Hepatic stellate cell (primary cell): ENCODE measurements around the gene CPSF2.

ENCODE experiments used
- DNase-seq: peaks from one replicate; pipeline ENCODE4 v3.0.0; 2011; ENCODE audit warnings: low spot score

CPSF2 gene

GRCh38 chr14:92121670-92122350 lies at the start of gene CPSF2, which contains the start of gene NDUFB1:
Gene CPSF2 (plus strand): TSS chr14:92121969. CDS start chr14:92130985, 9,016 bp downstream.
Gene NDUFB1 (minus strand): TSS chr14:92121706. CDS start chr14:92117637, 4,069 bp downstream.
- DNase-seq: peak; percentile 92

DNA sequence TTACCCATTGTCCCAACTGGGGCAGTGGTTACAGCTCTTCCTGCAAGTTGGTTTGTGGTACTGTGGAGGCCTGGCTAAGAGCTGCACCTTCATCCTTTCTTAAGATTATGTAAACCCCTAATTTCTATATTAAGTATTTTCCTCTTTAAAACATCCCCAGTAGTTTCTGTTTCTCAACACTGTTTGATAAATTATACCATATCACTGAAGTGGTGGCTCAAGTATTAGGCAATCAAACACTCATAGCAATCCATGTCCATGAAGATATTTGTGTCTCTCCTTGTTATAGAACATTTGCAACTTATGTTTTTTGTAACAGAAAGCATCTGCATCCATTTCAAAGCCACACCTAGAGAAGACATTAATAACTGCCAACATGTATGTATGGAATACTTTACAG lies 47.2 kb upstream of the CPSF2 start:
- DNase-seq: no peak

- DNase-seq: no peak
These were observed 33.3 kb upstream of the CPSF2 start for GRCh38 chr14:92088494-92088893.

GRCh38 chr14:92093320-92093719 lies 28.4 kb upstream of the CPSF2 start:
- no peak for DNase-seq

GRCh38 chr14:92099802-92100201 lies 22.0 kb upstream of the CPSF2 start:
- DNase-seq: no peak

DNA sequence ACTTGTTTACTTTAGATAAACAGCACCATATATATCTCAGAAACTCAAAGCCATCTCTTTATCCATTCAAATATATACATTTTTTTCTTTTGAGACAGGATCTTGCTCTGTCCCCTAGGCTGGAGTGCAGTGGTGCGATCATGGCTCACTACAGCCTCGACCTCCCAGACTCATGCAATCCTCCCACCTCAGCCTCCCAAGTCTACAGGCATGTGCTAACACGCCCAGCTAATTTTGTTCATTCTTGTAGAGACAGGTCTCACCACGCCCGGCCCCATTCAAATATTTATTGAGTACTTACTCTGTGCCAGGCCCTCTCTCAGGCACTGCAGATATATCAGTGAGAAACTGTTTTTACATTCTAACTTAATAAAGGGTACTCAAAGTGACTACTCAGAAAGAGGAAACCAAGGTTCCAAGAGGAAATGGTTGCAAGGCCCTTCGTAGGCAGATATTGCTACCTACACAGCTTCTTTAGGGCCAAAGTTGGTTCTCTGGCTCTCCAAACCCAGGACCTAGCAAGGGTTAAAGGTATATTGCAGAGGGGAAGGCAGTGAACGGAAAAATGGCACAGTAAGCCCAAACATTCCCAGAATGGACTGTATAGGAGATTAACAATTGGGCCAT lies 18.3 kb upstream of the CPSF2 start:
- no peak for DNase-seq

DNA sequence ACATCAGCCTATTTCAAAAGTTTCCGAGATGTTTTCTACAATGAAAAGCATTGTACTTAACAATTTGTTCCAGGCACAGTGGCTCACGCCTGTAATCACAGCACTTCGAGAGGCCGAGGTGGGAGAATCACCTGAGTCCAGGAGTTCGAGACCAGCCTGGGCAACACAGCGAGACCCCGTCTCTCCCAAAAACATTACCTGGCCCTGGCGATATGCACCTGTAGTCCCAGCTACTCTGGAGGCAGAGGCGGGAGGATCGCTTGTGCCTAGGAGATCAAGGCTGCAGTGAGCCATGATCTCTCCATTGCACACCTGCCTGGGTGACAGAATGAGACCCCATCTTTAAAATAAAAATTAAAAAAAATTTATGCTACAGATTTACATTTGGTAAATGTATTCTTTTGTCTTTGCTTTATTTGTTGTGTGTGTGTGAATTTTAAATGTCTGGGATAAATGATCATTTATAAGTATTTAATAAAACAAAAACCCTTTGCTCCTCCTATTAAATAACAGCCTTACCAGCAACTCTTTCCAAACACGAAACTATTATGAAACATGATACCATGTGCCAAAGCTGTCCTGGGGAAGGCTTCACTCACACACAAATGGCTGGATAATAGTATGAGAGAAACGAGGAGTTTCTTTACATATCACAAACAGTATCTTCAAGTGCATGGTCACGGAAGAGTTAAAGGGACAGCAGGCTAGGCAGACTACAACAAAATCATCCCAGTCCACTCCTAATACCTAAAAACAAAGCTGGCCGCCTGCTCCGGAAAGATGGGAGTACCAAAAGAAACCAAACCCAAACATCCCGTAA lies 16.5 kb upstream of the CPSF2 start:
- peak; percentile 30 for DNase-seq

GRCh38 chr14:92105893-92106142 lies 16.0 kb upstream of the CPSF2 start:
- DNase-seq: no peak

DNA sequence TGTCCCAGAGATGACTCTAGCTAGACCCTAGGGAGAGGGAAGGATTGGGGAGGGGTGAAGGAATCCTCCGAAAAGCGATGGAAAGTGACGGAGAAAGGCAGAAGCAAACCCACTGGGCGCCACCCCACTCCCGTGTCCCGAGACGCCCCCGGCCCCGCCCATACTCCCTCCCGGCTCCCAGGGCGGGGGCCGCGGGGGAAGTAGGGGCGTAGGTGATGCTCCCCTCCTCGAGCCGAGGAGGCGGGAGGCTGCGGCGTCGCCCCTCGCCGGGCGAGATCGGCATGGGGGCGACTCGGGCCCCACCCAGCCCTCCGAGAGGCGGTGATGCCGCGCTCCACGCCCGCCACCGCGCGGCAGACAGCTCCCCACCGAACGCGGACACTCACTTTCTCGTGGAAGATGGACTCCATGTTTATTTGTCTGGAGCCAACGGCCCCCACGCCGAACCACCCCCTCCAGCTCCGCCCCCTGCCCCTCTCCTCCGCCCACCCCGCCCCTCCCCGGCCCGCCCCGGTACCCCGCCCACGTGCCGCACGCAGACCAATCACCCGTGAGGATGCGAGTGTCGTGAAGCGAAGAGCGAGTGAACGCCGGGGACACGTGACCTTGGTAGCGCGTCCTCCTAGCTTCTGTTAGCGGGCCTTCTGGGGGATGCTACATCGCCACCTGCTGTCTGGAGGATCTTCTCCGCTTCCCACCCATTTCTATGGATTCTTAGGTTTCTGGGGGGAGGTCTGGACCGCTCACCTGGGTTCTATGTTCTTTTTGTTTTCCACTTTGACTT lies 15.4 kb upstream of the CPSF2 start, which contains the start of gene ATXN3:
Gene ATXN3, minus strand, starts transcription at position 440 of the 784 bp plus-strand sequence. Its CDS starts 30 bp downstream, at position 410.
- DNase-seq: peak; percentile 98

DNA sequence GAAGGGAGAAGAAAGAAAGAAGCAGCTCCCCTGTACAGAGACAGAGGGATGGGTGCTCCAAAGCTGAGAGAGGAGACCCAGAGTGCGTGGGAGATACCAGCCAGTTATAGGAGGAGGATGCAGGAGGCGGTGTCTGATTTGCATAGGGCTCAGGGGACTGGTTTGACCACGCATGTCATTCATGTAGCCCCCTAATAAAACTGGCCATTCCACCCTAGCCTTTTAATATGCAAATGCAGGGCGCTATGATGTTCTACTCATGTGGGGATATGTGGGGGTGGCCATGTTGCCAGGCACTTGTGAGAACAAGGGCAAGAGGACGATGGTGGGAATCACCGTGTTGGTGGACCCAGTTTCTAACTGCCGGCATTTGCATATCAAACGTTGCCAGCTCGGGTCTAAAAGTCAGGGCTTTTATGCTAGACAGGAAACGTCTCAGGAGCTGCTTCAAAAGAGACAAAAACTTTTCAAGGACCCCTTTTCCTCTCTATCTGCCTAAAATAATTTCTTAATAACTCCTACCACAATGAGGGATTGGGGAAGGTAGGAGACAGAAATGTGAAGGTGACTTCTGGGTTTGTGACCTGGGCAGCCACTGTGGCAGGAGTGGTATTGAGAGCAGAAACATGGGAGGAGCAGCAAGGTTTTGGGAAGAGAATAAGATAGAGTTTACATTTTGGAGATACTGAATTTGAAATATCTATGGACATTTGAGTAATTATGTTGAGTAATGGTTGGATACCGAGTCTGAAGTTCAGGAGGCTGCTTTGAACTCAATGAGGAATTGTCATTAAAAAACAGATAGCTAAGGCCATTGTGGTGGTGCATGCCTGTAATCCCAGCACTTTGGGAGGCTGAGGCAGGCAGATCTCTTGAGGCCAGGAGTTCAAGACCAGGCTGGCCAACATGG lies 13.2 kb upstream of the CPSF2 start:
- no peak for DNase-seq

- no peak for DNase-seq
These were observed 12.3 kb upstream of the CPSF2 start for GRCh38 chr14:92109490-92109889.

- DNase-seq: peak; percentile 72
These were observed 531 bp upstream of the CPSF2 start for GRCh38 chr14:92121207-92121669.

GRCh38 chr14:92122351-92122677 lies 545 bp downstream of the CPSF2 start:
- no peak for DNase-seq

DNA sequence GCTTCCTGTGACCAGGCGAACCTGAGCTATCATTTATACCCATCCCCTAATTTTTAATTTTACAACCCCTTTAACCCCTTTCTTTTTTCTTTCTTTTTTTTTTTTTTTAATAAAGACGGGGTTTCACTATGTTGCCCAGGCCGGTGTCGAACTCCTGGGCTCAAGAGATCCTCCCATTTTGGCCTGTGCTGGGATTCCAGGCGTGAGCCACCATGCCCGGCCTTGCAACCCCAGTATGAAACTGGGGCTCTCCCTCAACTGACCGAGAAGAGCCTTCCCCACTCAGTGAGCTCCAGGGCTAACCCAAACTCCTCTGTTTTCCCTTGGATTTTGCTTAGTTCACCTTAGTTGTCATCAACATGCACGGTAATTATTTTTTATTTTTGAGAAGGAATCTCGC lies 992 bp downstream of the CPSF2 start:
- DNase-seq: no peak

GRCh38 chr14:92134456-92134855 lies 12.7 kb downstream of the CPSF2 start:
- no peak for DNase-seq

DNA sequence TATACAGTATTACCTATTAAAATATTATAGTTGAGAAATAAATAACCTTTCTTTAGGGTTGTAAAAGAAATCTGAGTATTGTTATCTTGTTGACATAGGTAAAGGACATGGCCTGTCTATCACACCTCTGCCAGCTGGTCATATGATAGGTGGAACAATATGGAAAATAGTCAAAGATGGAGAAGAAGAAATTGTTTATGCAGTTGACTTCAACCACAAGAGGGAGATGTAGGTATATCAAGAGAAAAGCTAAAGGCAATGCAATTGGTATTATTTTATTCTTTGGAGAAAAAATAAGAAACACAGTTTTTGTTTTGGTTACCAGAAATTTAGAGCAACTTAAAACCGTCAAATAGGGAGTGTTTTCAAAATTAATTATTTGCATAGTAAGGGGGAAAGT lies 13.5 kb downstream of the CPSF2 start:
- DNase-seq: peak; percentile 15

DNA sequence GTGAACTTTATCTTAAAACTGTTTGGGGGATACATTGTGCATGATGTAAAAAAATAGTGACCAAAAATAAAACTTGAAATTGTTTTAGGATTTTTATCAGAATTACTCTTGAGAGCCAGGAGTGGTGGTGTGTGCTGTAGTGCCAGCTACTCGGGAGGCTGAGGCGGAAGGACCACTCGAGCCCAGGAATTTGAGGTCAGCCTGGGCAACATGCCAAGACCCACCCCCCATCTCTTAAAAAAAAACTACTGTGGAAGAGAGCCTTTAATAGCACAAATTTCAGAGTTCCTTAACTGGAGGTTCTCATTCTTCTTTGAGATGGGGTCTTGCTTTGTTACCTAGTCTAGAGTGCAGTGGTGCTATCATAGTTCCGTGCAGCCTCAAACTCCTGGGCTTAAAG lies 21.5 kb downstream of the CPSF2 start:
- no peak for DNase-seq

- DNase-seq: no peak
These were observed 22.2 kb downstream of the CPSF2 start for GRCh38 chr14:92143962-92144361.

DNA sequence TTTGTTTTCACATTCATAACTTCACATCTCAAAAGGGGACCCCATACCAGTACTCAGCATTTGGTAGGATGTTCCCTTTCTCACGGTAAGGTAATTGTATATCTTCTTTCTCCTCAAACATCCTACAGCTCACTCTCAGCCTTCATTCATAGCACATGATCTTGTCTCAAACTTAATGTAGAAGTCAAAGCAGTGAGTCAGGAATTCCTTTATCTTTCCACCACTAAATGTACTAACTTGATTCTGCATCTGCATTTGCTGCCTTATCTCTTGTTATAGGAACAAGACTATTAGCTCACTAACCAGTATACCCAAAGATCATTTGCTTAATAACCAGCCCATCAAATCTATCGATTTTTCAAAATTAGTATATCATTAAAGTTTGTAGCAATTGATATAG lies 22.9 kb downstream of the CPSF2 start:
- no peak for DNase-seq

DNA sequence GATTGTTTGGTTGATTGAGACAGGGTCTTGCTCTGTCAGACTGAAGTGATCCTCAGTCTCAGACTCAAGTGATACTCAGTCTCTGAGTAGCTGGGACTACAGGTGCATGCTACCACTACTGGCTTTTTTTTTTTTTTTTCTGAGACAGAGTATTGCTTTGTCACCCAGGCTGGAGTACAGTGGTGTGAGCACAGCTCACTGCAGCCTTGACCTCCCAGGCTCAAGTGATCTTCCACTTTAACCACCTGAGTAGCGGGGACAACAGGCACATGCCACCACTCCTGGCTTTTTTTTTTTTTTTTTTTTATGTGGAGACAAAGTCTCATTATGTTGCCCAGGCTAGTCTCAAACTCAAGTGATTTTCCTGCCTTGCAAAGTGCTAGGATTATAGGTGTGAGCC lies 31.8 kb downstream of the CPSF2 start:
- DNase-seq: no peak

GRCh38 chr14:92154283-92154942 lies 32.6 kb downstream of the CPSF2 start:
- no peak for DNase-seq
